Inflammatory macrophage (primary cell): Measurements from ENCODE around the gene CUX1.
A peak's percentile ranks its signal among the peaks of the same experiment; 100 is the strongest.
"Not testable (repeated sequence)": the region's sequence is repeated elsewhere in the genome, so short reads cannot be mapped to it uniquely, and the experiment has no call there.

ENCODE experiments used
- DNase-seq, 2 donors: peaks; one replicate each; pipeline ENCODE4 v3.0.0-alpha.2; 2020 to 2022

CUX1 gene

DNA sequence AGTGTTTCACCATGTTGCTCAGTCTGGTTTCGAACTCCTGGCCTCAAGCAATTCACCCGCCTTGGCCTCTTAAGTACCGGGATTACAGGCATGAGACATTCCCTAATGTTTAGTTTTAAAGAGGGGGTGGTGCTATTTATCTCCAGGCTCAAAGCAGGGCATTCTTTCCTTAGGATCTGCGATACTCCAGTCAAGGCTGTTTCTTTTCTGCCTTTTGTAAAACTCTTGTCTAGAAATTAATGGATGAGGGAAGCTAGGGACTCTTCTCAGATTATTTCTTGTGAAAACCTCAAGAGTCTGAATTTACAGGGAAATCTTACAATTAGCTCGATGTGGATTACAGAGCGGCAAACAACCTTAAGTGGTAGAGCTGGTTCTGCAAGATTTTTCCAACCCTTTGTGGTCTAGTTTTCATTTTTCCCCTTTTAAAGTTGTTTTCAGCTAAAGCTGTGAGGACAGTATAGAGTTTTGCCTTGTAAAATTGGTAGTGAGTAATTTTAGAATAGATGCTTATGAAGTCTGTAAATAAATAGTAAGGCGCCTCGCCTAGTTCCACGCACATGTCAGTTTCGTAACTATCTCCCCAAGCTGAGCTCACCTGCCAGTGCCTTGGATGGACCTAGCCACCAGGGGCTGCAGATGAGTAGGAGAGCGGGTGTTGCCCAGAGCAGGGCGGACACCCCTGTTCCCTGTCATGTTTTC is 53.1 kb downstream of the CUX1 start:
- DNase-seq: no peak

DNA sequence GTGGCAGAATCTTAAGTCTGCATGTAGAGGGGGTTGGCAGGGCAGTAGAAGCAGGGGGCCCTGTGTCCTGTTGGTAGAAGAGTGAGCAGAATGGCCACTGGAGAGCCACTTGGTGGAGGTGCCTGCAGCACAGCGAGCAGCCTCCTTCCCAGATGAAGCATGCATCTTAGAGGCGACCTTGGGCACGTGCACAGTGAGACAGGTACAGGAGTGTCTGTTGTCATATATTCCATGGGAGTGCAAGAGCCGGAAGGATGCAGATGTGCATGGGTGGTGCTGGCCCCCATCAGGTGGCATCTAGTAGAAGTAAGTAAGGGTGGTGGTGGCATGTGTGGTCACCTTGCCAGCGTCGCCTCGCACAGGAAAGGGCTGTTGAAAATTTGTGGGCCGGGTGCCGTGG is 53.9 kb downstream of the CUX1 start:
- no peak for DNase-seq

DNA sequence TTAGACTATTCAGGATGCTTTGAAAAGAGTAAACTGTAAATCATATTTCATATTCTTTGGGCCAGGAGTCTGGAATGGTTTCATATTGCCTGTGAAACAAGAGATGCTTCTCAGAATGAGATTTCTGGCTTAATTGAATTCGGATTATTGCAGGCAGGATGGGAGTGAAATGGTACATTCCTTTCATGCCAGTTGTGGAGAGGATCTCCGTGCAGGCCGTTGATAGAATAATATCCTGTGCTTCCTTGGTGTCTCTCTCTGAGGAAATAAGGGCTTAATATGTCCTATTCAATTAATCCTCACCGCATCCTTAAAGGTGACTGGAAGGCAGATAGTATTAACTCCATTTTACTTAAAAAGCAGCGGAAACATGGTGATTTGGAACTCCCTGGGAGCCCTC is 56.6 kb downstream of the CUX1 start:
- no peak for DNase-seq

DNA sequence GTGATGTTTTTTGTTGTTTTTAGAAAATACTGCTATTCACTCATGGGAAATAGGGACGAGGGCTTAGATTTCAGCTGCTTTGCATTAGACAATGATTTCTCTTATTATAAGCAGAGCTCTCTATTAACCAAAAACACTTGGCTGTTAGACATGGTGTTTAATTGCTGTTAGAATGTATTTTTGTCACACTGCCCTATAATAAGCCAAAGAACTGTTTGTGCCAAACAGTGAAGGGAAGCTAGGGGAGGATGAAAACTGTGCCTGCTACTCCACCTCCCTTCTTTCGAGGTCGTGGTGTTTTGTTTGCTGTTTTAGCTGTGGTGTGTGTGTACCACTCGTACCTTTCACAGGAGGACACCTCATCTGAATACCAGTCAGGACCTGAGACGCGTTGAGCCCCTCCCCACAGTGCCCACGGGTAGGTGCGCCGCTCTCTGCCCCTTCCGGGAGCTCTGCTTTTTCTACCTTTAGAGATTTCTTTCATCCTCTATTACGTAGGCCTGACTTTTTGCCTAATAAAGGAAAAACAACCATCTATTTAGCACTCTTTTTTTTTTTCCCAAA is 57.9 kb downstream of the CUX1 start:
- no peak for DNase-seq

DNA sequence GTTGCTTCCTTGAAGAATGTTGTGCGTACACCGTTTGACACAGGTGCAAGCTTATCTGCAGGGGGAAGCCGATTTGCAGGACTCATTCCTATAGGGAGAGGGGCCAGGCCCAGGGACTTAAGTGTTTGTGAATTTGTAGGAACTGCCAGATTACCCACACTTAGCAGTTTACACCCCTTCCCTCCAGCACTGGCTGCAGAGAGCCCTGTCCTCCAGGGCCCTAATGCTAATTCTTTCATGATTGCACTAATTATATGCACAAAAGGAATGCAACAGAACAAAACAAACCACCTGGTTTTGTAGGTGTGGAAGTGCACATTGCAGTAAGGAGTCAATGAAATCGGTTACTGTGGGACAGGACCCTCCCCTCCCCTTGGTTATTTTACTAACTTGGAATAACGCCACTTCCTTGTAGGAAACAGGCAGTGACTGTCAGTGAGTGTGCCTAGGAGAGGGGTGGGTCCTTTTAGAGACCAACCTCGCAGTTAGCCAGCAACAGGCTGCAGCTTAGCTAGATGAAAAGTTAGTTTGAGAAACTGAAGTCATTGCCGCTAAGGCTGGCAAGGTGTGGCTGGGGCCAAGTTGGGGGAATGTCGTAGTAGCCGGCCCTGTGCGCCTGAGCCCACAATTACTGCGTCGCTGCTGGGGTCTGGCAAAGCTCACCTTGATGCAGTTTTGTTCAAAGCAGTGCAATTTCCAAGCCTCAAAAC is 60.6 kb downstream of the CUX1 start:
- DNase-seq: no peak

DNA sequence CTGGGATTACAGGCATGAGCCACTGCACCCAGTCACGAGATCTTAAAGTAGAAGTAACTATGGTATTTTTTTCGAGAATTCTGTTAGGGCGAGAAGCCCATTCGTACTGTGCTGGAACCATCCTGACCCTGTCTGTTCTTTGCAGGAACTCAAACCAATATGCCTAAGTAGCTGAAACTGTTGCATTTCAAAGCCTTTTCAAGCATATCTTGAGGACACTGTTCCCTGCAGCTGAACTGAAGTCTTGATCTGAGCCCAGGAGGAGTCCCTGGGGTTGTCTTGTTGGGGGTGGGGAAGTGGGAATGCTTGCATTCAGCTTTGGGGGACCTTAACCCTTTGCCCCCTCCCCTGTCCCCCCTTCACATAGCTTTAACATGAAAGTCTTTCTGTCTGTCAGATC is 61.5 kb downstream of the CUX1 start:
- DNase-seq: no peak

DNA sequence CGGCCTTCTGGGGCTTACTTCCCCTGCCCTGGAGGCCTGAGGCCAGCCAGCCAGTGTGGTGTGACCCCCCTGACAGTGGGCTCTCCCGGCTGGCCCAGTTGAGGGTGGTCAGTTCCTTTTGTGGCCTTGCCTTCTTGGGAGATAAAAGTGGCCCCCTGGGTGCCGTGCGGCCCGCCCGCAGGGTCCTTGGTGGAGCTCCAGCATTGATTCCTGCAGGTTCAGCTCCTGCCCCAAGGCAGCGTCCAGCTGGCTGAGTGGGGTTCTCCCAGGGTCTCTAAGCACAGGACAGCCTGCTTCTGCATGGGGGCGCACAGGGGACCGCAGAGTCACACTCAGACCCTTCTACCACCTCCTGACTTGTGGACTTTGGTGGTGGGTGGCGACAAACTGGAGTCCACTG is 62.1 kb downstream of the CUX1 start:
- no peak for DNase-seq

DNA sequence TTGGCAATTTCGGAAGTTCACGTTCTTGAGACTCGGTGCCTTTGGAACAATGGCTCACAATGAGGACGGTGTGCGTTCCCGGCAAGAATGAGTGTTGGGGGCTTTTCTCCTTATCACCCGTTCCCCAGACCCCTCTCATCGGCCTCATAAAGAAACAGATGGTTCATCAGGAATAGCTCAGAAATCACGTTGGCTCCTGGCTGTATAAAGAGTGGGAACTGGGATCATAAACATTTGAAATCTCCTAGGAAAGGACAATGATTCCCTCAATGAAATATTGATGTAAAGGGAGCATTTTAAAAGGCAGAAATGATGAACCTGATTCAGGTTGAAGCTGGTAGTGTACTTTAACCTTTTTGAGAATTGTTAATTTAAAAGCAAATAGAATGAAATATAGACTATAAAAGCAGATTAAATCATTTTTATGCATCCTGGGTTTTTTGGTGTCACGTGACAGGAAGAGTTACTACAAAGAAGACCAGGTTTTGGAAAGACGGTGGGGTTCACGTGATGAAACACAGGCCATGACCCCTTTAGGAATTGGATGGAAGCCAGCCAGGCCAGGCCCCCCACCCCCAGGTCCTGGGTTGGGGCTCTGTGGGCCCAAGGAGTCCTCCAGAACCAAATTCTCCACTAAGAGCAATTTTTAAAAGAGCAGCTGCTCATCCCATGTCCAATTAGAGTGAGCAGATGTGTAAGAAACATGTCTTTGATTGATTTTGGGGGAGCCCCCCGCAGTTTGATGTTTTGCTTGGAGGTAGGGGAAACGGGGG is 63.0 kb downstream of the CUX1 start:
- no peak for DNase-seq

DNA sequence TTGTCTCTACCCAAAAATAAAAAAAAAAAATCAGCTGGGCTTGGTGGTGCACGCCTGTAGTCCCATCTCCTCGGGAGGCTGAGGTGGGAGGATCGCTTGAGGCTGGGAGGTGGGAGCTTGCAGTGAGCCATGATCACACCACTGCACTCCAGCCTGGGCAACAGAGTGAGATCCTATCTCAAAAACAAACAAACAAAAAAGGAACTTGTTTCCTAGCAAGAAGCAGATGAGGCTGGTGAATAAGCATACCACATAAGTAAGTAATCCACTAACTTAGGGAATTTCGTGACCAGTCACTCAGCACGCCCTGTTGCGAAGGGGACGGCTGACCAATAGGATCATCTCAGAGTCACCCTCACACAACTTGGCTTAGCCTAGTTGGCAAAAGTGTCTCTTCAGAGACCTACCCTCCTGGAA is 64.6 kb downstream of the CUX1 start:
- peak; percentile 68 to 87 for DNase-seq

DNA sequence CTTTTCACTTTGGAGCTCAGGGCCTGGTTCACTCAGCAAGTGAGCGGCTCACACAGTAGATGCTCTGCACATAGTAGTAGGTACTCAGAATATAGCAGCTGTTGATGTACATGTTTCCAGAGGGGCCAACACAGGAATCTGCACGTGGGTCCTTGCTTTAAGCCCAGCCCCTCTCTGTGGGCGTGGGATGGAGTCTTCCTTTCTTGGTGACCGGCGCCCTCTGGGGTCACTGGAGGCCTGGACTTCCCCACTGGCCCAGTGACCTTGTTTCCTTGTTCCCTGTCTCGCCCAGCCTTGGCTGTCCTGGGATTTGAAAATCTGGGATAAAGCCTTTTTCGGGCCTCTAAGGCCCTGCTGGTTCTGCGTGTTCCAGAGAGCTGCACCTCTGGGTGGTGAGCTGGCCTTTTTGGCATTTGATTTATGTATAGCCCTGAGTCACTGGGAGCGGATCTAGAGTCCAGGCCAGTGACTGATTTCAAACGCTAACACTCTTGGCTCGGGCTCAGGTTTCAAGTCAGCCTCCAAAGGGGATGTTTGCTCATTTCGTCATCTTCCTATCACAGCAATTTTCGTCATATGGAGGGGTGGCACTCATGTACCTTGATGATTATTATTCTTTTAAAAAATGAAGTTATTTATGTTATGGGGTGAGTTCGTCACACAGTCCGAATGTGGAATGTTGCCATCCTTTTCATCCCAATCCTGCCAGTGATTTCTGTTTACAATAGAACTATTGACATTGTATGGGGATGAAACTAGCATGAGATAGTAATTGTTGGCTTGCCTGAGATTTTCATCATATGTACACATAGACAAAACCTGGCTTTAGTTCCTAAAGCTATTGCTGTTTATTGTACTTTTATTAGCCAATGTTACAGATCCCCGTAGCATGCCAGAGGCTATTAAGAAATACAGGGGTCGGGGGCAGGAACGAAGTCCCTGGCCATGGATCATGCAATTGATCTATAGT is 65.5 kb downstream of the CUX1 start:
- peak; percentile 78 to 85 for DNase-seq

DNA sequence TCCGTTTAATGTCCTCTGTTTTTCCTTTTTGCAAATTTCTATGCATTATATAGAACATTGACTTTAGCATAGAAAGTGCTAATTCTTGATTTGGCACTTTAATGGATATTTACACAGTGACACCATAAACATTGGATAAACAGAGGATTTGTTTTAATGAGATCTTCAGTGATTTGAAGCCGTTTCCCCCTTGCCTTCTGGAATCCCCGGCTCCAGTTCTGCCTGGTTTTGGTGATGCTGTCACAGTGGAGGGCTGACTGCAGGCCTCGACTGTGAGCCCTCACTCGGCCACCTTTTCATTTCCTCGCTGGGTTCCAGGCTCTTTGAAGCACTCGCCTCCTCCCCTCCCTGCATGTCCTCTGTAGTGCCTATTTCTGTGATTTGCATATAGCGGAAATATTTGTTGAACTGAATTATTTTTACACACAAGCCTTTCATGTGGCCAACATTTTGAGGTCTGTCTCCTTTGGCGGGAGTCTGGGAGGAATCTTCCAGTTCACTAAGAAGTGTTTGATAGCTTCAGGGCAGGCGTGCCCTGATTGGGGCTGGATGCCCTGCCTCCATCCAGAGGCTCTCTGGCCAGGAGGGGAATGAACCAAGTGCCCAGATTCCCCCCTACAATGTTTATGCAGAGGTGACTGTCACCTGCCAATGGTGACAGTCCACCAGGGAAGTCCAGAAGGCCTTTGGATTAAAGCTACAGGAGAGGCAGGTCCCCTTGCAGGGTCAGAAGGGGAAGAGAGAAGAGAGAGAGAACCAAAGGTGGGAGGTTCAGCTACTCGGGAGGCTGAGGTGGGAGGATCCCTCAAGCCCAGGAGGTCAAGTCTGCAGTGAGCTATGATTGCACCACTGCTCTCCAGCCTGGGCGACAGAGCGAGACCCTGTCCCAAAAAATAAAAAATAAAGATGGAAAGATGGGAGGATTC is 67.5 kb downstream of the CUX1 start:
- DNase-seq: no peak

DNA sequence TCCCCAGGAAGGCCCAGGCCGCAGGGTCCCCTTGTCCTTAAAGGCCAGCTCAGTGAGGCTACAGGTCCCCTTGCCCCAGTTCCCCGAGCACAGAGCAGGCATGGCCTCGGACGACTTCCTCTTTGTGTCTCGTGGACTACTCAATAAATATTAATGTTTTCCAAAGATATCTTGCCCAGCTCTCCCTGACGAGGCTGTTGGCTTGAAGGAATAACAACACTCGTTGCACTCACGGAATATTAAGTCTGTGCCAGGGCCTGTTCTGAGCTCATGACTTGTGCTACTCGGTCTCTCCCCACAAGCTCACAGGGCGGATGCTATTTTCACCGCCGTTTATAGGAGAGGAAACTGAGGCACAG is 68.2 kb downstream of the CUX1 start:
- peak; percentile 24 to 29 for DNase-seq

DNA sequence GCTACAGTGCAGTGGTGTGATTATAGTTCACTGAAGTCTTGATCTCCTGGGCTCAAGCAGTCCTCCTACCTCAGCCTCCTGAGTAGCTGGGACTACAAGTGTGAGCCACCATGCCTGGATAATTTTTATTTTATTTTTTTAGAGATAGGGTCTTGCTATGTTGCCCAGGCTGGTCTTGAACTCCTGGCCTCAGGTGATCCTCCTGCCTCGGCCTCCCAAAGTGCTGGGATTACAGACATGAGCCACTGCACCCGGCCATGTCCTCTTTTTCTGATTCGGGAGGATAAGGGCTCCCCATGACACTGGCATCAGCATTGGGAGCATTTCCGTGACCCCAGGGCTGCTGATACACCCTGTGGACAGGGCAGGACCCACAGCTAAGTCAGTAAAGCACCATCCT is 69.9 kb downstream of the CUX1 start:
- DNase-seq: not testable (repeated sequence)

DNA sequence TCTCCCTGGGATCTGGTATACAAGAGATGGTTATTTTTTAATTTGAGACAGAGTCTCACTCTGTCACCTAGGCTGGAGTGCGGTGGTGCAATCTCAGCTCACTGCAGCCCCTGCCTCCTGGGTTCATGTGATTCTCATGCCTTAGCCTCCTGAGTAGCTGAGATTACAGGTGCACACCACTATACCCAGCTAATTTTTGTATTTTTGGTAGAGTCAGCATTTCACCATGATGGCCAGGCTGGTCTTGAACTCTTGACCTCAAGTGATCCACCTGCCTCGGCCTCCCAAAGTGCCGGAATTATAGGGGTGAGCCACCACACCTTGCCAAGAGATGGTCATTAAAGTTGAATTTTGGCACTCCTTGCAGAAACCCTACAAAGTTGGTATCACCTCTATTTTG is 71.1 kb downstream of the CUX1 start:
- DNase-seq: not testable (repeated sequence)

DNA sequence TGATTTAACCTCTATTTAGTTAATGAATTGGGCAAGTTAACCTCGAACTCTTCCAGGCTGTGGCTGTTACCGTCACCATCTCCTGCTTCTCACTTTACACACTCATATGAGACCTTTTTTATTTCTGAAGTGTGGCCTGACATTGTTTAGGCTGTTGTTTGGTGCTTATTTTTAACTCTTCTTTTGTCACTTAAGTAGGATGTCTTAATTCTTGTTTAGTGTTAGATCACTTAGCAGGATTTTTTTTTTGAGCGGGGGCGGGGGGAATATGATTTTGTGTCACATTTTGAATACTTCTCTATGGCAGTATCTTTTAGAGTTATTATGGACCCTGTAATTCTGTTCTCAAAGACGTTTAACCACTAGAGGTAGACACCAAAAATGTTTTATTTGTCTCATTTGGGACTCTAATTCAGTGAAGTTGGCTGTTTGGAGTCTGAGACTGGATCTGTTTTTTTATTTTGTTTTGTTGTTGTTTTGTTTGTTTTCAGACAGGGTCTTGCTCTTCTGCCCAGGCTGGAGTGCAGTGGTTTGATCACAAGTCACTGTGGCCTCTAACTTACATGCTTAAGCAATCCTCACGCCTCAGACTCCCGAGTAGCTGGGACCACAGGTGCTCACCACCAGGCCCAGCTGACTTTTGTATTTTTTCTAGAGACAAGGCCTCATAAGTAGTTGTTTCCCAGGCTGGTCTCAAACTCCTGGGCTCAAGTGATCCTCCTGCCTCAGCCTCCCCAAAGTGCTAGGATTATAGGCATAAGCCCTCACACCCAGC is 73.5 kb downstream of the CUX1 start:
- DNase-seq: peak; percentile 28 to 59

DNA sequence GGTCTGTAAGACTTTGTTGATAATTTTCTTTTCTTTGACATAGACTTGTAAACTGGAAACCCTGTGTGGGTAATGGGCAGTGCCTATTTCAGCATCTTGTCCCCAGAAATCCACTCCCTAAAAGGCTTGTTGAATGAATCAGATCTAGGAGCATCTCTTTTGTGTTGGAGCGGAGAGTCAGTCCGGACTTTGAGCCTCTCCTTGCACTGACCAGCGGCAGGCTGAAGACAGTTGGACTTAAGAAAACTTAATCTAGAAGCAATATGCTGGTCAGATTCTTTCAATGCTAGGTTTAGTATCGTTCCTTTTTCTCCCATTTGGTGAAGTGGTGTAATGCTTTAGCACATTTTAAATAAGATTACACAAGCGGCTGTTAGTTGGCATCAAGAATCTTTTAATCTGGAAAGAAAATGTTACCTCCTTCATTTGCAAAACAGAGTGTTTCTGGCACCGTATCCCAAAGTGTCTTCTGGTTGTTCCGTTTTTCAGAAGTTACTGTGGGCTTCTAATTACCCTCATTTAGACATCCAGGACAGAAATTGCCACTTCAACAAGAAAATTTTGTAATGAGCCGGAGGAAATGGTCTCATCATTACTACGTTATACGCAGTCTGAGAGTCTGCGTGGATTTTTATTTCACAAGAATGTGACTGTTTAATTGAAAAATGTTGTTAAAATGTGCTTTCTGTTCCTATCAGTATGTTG is 74.7 kb downstream of the CUX1 start:
- DNase-seq: peak; percentile 78 to 92

DNA sequence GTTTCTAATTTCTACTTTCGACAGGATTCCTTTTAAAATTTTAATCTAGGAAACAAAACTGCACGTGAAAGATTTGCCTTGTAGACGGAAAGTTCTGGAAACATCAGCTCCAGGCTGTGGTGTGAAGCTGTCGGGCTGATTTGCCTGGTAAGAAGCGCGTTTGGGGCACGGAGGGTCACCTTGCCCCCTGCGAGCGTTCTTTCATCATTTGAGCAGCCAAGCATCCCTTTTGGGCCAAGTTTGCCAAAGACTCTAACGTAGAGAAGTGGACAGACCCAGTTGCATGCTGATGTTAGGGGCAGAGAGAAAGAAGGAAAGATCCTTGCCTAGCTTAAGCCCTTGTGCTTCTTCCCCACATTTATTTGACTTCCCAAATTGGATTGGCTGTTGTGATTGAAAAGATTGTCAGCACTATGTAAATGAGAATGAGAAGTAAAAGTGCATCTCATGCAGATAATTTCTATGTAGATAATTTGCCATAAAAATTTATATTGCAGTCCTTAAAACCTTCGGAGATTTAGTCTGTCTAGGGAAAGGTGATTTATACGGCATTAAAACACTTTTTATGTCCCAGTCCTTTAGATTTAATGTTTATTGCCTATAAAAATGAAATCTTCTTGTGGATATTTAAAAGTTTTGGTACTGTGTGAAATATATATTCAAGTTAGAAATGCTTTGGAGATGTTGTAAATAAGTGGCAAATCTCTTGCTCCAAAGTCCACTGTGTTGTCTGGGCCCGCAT is 76.1 kb downstream of the CUX1 start:
- DNase-seq: no peak

DNA sequence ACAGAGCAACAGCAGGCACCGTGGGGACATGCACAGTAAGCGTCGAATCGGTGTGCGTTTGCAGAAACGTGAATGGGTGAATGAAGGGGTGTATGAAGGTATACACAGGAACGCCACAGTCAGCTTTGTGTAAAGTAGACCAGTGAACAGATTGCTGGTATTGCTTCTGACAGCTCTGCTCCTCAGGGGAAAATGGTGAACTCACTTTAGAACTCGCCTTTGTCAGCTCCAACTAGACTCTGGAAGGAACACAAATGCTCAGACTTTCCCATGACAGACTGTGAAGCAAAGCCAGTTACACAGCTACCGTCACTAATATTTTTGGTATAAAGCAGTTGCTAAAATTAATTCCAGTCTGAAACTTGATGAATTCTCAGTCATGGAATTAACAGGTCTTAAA is 78.9 kb downstream of the CUX1 start:
- no peak for DNase-seq

DNA sequence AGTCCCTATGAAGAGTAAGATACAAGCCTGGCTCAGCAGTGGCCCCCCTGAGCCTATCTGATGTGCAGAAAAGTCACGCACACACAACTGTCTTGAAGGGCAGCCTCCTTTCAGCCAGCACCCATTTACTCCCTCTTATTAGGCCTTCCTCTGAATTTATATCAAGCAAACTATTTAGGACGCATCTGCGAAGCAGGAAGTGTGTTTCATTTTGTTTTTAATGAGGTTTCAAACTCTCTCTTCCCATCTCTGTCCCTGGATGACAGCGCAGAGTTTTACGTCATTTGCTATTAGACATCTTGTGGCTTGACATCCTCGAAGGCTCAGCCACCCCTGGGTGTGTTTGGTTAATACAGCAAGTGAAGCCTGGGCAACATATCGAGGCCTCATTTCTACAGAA is 79.5 kb downstream of the CUX1 start:
- DNase-seq: no peak
